GM23338 (cell line): ENCODE measurements around the gene CRELD1. TPM values are rescaled to one million over a fixed set of nuclear protein-coding genes. Genes with fewer than 3 reads are reported as not detected.

Source experiments
- polyA plus RNA-seq: library from polyadenylated mRNA; unstranded; fragments of >200 nt; fragmentation: Nextera tagmentation; extraction: Ambion mirVana; gene quantifications from 2 replicates; pipeline ENCODE4 v1.2.1, GENCODE V29; 2016
- small RNA-seq: library from RNA; depleted of rRNA; stranded (forward); fragments of <200 nt; gene quantifications from one replicate; pipeline ENCODE3, GENCODE V24; 2014; ENCODE audit warnings: low replicate concordance
- total RNA-seq: library from RNA; depleted of rRNA; stranded (reverse); fragments of >200 nt; shearing (Covaris generic); gene quantifications from 2 replicates; pipeline ENCODE4 v1.2.3, GENCODE V29; 2014; rRNA removed

Gene CRELD1
- total and polyA plus RNA-seq, 2 experiments from 2014 or later = 11.5 to 13.1 TPM

Small RNAs within 50 kb of the gene (small RNA-seq; reads per million reads assigned to genes)
- not detected for gene RNU6-882P

Other genes with a start within 250 kb of the CRELD1 start
- gene CPNE9, start 230.0 kb upstream of the CRELD1 start, total RNA-seq = 7.8 and 8.8 TPM in 2 replicates
- 6.2 and 7.0 TPM in 2 replicates for gene CPNE9, start 230.0 kb upstream of the CRELD1 start, polyA plus RNA-seq
- gene BRPF1, start 202.1 kb upstream of the CRELD1 start, total RNA-seq = 23.7 and 24.7 TPM in 2 replicates
- 6.3 and 8.0 TPM in 2 replicates for gene BRPF1, start 202.1 kb upstream of the CRELD1 start, polyA plus RNA-seq
- gene OGG1, start 183.9 kb upstream of the CRELD1 start, total RNA-seq = 25.4 and 27.6 TPM in 2 replicates
- 17.4 and 20.6 TPM in 2 replicates for gene OGG1, start 183.9 kb upstream of the CRELD1 start, polyA plus RNA-seq
- gene CAMK1, start 163.9 kb upstream of the CRELD1 start, total RNA-seq = 3.1 and 4.4 TPM in 2 replicates
- gene CAMK1, start 163.9 kb upstream of the CRELD1 start, polyA plus RNA-seq = 4.4 and 4.9 TPM in 2 replicates
- 54.4 and 61.7 TPM in 2 replicates for gene TADA3, start 141.4 kb upstream of the CRELD1 start, total RNA-seq
- 29.1 and 31.5 TPM in 2 replicates for gene TADA3, start 141.4 kb upstream of the CRELD1 start, polyA plus RNA-seq
- gene ARPC4, start 140.8 kb upstream of the CRELD1 start, total RNA-seq = 171 and 176 TPM in 2 replicates
- 71.9 and 73.0 TPM in 2 replicates for gene ARPC4, start 140.8 kb upstream of the CRELD1 start, polyA plus RNA-seq
- gene TTLL3, start 123.6 kb upstream of the CRELD1 start, total RNA-seq = 4.5 and 5.3 TPM in 2 replicates
- 3.7 and 4.9 TPM in 2 replicates for gene TTLL3, start 123.6 kb upstream of the CRELD1 start, polyA plus RNA-seq
- gene RPUSD3, start 89.8 kb upstream of the CRELD1 start, total RNA-seq = 73.4 and 82.8 TPM in 2 replicates
- gene RPUSD3, start 89.8 kb upstream of the CRELD1 start, polyA plus RNA-seq = 59.6 and 64.3 TPM in 2 replicates
- gene CIDEC, start 53.6 kb upstream of the CRELD1 start, total RNA-seq = not detected in 2 replicates
- gene CIDEC, start 53.6 kb upstream of the CRELD1 start, polyA plus RNA-seq = not detected in 2 replicates
- 22.5 and 23.7 TPM in 2 replicates for gene JAGN1, start 43.2 kb upstream of the CRELD1 start, total RNA-seq
- gene JAGN1, start 43.2 kb upstream of the CRELD1 start, polyA plus RNA-seq = 27.9 and 32.0 TPM in 2 replicates
- gene IL17RE, start 31.0 kb upstream of the CRELD1 start, total RNA-seq = 3.4 and 4.3 TPM in 2 replicates
- gene IL17RE, start 31.0 kb upstream of the CRELD1 start, polyA plus RNA-seq = 1.0 and 1.1 TPM in 2 replicates
- gene IL17RC, start 16.7 kb upstream of the CRELD1 start, total RNA-seq = 12.6 and 15.0 TPM in 2 replicates
- 8.4 and 10.2 TPM in 2 replicates for gene IL17RC, start 16.7 kb upstream of the CRELD1 start, polyA plus RNA-seq
- 5.1 and 6.9 TPM in 2 replicates for gene PRRT3, start 18.6 kb downstream of the CRELD1 start, total RNA-seq
- gene PRRT3, start 18.6 kb downstream of the CRELD1 start, polyA plus RNA-seq = 4.3 TPM in 2 replicates
- 23.8 and 36.2 TPM in 2 replicates for gene EMC3, start 53.0 kb downstream of the CRELD1 start, total RNA-seq
- gene EMC3, start 53.0 kb downstream of the CRELD1 start, polyA plus RNA-seq = 42.8 and 46.5 TPM in 2 replicates
- gene FANCD2, start 92.6 kb downstream of the CRELD1 start, total RNA-seq = 71.6 and 94.4 TPM in 2 replicates
- 59.5 and 61.5 TPM in 2 replicates for gene FANCD2, start 92.6 kb downstream of the CRELD1 start, polyA plus RNA-seq
- not detected in 2 replicates for gene FANCD2OS, start 174.4 kb downstream of the CRELD1 start, total RNA-seq
- 0.94 TPM in 1 of 2 replicates, not detected in the other for gene FANCD2OS, start 174.4 kb downstream of the CRELD1 start, polyA plus RNA-seq
- gene BRK1, start 181.8 kb downstream of the CRELD1 start, total RNA-seq = 104 and 130 TPM in 2 replicates
- 148 and 165 TPM in 2 replicates for gene BRK1, start 181.8 kb downstream of the CRELD1 start, polyA plus RNA-seq
- 46.7 and 62.8 TPM in 2 replicates for gene VHL, start 207.9 kb downstream of the CRELD1 start, total RNA-seq
- gene VHL, start 207.9 kb downstream of the CRELD1 start, polyA plus RNA-seq = 16.7 and 18.7 TPM in 2 replicates
- 0.85 and 1.4 TPM in 2 replicates for gene IRAK2, start 231.1 kb downstream of the CRELD1 start, total RNA-seq
- 0.37 and 0.68 TPM in 2 replicates for gene IRAK2, start 231.1 kb downstream of the CRELD1 start, polyA plus RNA-seq